Nephron (organoid): ENCODE data around the gene PCDHA8.
"Not testable (repeated sequence)": the region's sequence is repeated elsewhere in the genome, so short reads cannot be mapped to it uniquely, and the experiment has no call there.

Experiments used
- H3K27ac Mint-ChIP-seq, 3 experiments: 2 replicates each; pipeline ENCODE4 v1.8.0; 2020; ENCODE audit warnings: mixed read lengths in 3 of 3, mild to moderate bottlenecking in 2 of 3, moderate library complexity in 1 of 3
- H3K27me3 Mint-ChIP-seq: 2 replicates; pipeline ENCODE4 v1.8.0; 2021; ENCODE audit warnings: low read depth, mild to moderate bottlenecking, moderate library complexity, mixed read lengths
- H3K36me3 Mint-ChIP-seq: 2 replicates; pipeline ENCODE4 v1.8.0; 2020; ENCODE audit warnings: low read depth, mixed read lengths
- H3K4me1 Mint-ChIP-seq: 2 replicates; pipeline ENCODE4 v1.8.0; 2020; ENCODE audit warnings: mixed read lengths
- H3K4me3 Mint-ChIP-seq, 3 experiments: 2 replicates each; pipeline ENCODE4 v1.8.0; 2020; ENCODE audit warnings: mild to moderate bottlenecking in 3 of 3, mixed read lengths in 3 of 3, moderate library complexity in 2 of 3
- H3K9me3 Mint-ChIP-seq: 2 replicates; pipeline ENCODE4 v1.8.0; 2020; ENCODE audit warnings: mixed read lengths
- CTCF ChIP-seq, 3 experiments: fragments of 200-600 bp; sonication (generic); IDR thresholded peaks; one replicate each; pipeline ENCODE4 v1.5.0; 2021; ENCODE audit warnings: antibody characterized with exemption in 3 of 3; ENCODE audit not compliant: unreplicated experiment in 3 of 3

The PCDHA8 gene

GRCh38 chr5:140808889-140809291, 32.1 kb upstream of the PCDHA8 start:
- peaks cover 81% of the 10 kb centered on the region for H3K36me3 Mint-ChIP-seq
- H3K4me3 Mint-ChIP-seq, result no peak overlapping the region
- no peaks in the 10 kb centered on the region for H3K27me3 Mint-ChIP-seq
- no peak for TF ChIP-seq CTCF (IDR thresholded peaks at IDR 0.05; ENCODE audit: unreplicated experiment in 3 of 3)
- peaks cover 59% of the 10 kb centered on the region for H3K9me3 Mint-ChIP-seq
- H3K4me1 Mint-ChIP-seq, result peaks cover 11% of the 10 kb centered on the region
- H3K27ac Mint-ChIP-seq, result no peak overlapping the region

GRCh38 chr5:140821375-140822280, 19.4 kb upstream of the PCDHA8 start, which contains the start of gene PCDHA5:
PCDHA5 (plus strand) TSS chr5:140821613.
- Mint-ChIP-seq H3K36me3 (peaks cover 71% of the 10 kb centered on the region), H3K4me3 (no peak within 1 kb of the TSS), H3K9me3 (peaks cover 39% of the 10 kb centered on the region), H3K27me3 (no peaks in the 10 kb centered on the region), H3K4me1 (no peaks in the 10 kb centered on the region), H3K27ac (no peak within 1 kb of the TSS)
- no peak for TF ChIP-seq CTCF (IDR thresholded peaks at IDR 0.05; ENCODE audit: unreplicated experiment in 3 of 3)

GRCh38 chr5:140822281-140822629, 18.7 kb upstream of the PCDHA8 start:
- Mint-ChIP-seq H3K4me3 (no peak overlapping the region), H3K9me3 (peaks cover 43% of the 10 kb centered on the region), H3K36me3 (peaks cover 74% of the 10 kb centered on the region), H3K27ac (no peak overlapping the region), H3K4me1 (peaks cover 5% of the 10 kb centered on the region), H3K27me3 (no peaks in the 10 kb centered on the region)
- TF ChIP-seq CTCF (IDR thresholded peaks at IDR 0.05; ENCODE audit: unreplicated experiment in 3 of 3), result no peak

- H3K36me3 Mint-ChIP-seq, result peaks cover 73% of the 10 kb centered on the region
- H3K27ac Mint-ChIP-seq, H3K4me3 Mint-ChIP-seq, H3K27me3 Mint-ChIP-seq, H3K4me1 Mint-ChIP-seq: not testable (repeated sequence)
- peaks cover 44% of the 10 kb centered on the region for H3K9me3 Mint-ChIP-seq
Measured at GRCh38 chr5:140822969-140823368, 18.0 kb upstream of the PCDHA8 start.

GRCh38 chr5:140823475-140823874, 17.5 kb upstream of the PCDHA8 start:
- no peak overlapping the region for H3K27ac Mint-ChIP-seq
- H3K9me3 Mint-ChIP-seq, result peaks cover 45% of the 10 kb centered on the region
- H3K4me3 Mint-ChIP-seq, result no peak overlapping the region
- H3K4me1 Mint-ChIP-seq, result peaks cover 8% of the 10 kb centered on the region
- no peaks in the 10 kb centered on the region for H3K27me3 Mint-ChIP-seq
- TF ChIP-seq CTCF (IDR thresholded peaks at IDR 0.05; ENCODE audit: unreplicated experiment in 3 of 3), result no peak
- peaks cover 73% of the 10 kb centered on the region for H3K36me3 Mint-ChIP-seq

GRCh38 chr5:140827704-140828361, 13.2 kb upstream of the PCDHA8 start, which contains the start of gene PCDHA6:
PCDHA6 (plus strand) TSS chr5:140827960; CDS start chr5:140828092, 132 bp downstream.
- Mint-ChIP-seq H3K27ac (peak within 1 kb of the TSS; percentile 80 to 96 (median 93)), H3K4me3 (peak within 1 kb of the TSS; percentile 86 to 93 (median 91)), H3K27me3 (no peaks in the 10 kb centered on the region), H3K9me3 (peaks cover 52% of the 10 kb centered on the region), H3K36me3 (peaks cover 79% of the 10 kb centered on the region), H3K4me1 (peaks cover 10% of the 10 kb centered on the region)
- TF ChIP-seq CTCF (IDR thresholded peaks at IDR 0.05; ENCODE audit: unreplicated experiment in 3 of 3), result peak; percentile 43 to 49 (median 47)
